ENCODE measurements around the gene TJAP1. TPM values are rescaled to one million over a fixed set of nuclear protein-coding genes. Genes with fewer than 3 reads are reported as not detected.

TJAP1 gene
- total RNA-seq, 1 experiment from 2014 or later, result 50.5 TPM

DNA sequence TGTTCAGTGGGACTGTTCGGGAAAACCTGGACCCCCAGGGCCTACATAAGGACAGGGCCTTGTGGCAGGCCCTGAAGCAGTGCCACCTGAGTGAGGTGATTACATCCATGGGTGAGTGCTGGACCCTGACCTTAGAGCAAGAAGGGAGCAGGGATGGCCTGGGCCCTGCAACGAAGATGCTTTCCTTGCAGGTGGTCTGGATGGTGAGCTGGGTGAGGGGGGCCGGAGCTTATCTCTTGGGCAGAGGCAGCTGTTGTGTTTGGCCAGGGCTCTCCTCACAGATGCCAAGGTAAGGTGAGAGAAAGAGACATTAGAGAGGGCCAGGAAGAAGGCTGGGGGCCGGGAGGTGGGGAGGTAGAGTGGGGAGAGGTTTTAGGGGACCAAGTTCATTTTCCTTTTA, 28.5 kb upstream of the TJAP1 start:
- no peak for DNase-seq
- Histone ChIP-seq H3K36me3 (ENCODE audit: low read depth) (peaks cover 3% of the 10 kb centered on the region), H3K4me2 (no peak overlapping the region), H3F3A (ENCODE audit: insufficient read depth, low read depth) (peaks cover 8% of the 10 kb centered on the region), H3K27me3 (ENCODE audit: insufficient read depth, low read depth) (no peaks in the 10 kb centered on the region), H3K9me2 (ENCODE audit: insufficient read depth) (no peaks in the 10 kb centered on the region), H4K20me1 (ENCODE audit: insufficient read depth) (no peaks in the 10 kb centered on the region), H3K4me1 (replicated peaks; ENCODE audit: insufficient read depth) (no peaks in the 10 kb centered on the region), H3K79me2 (ENCODE audit: low read depth) (no peaks in the 10 kb centered on the region), H2AFZ (no peak overlapping the region), H3K4me3 (no peak overlapping the region), H3K27ac (no peak overlapping the region), H3K9me3 (ENCODE audit: insufficient read depth, low read depth) (no peaks in the 10 kb centered on the region)
- BruUV-seq (replicated peaks), result no TSS peak
- CTCF ChIA-PET, result interaction anchor here (0.7 kb wide), 1 partner anchor 80 kb away, joined by 4 read pairs; the partner anchor contains the start of gene ZNF318
- intact Hi-C loops (cut with micrococcal nuclease; ENCODE audit: unreplicated experiment), result no loop called here
- POLR2A ChIA-PET (ENCODE audit: unreplicated experiment), result interaction anchor here (0.7 kb wide), 1 partner anchor 122 kb away, joined by 4 read pairs; no protein-coding TSS in a partner anchor
- no peak for TF ChIP-seq EZH2 (IDR thresholded peaks at IDR 0.05; ENCODE audit: low read depth)
- TF ChIP-seq CTCF (conservative IDR thresholded peaks at IDR 0.05), result no peak

- Histone ChIP-seq H3K9me2 (ENCODE audit: insufficient read depth) (no peaks in the 10 kb centered on the region), H3K9me3 (ENCODE audit: insufficient read depth, low read depth) (no peaks in the 10 kb centered on the region), H4K20me1 (ENCODE audit: insufficient read depth) (no peaks in the 10 kb centered on the region), H3K79me2 (ENCODE audit: low read depth) (no peaks in the 10 kb centered on the region), H3K4me3 (no peak overlapping the region), H3K36me3 (ENCODE audit: low read depth) (peaks cover 3% of the 10 kb centered on the region), H3F3A (ENCODE audit: insufficient read depth, low read depth) (peaks cover 11% of the 10 kb centered on the region), H3K4me2 (no peak overlapping the region), H2AFZ (no peak overlapping the region), H3K27ac (no peak overlapping the region), H3K4me1 (replicated peaks; ENCODE audit: insufficient read depth) (no peaks in the 10 kb centered on the region), H3K27me3 (ENCODE audit: insufficient read depth, low read depth) (no peaks in the 10 kb centered on the region)
- no peak for DNase-seq
- intact Hi-C loops (cut with micrococcal nuclease; ENCODE audit: unreplicated experiment), result no loop called here
- TF ChIP-seq EZH2 (IDR thresholded peaks at IDR 0.05; ENCODE audit: low read depth), result no peak
- TF ChIP-seq CTCF (conservative IDR thresholded peaks at IDR 0.05), result no peak
- POLR2A ChIA-PET (ENCODE audit: unreplicated experiment), result no interaction called here
- CTCF ChIA-PET, result no interaction called here
- BruUV-seq (replicated peaks), result no TSS peak
Observed at GRCh38 chr6:43450699-43451131, 26.7 kb upstream of the TJAP1 start.

- Histone ChIP-seq H3K4me3 (no peak overlapping the region), H3K9me2 (ENCODE audit: insufficient read depth) (no peaks in the 10 kb centered on the region), H3K4me1 (replicated peaks; ENCODE audit: insufficient read depth) (0 out of 2 replicates have a peak, but pooled peaks cover 4% of the 10 kb centered on the region), H3K36me3 (ENCODE audit: low read depth) (peaks cover 3% of the 10 kb centered on the region), H3F3A (ENCODE audit: insufficient read depth, low read depth) (peaks cover 11% of the 10 kb centered on the region), H4K20me1 (ENCODE audit: insufficient read depth) (no peaks in the 10 kb centered on the region), H3K27me3 (ENCODE audit: insufficient read depth, low read depth) (no peaks in the 10 kb centered on the region), H3K4me2 (no peak overlapping the region), H3K27ac (no peak overlapping the region), H3K9me3 (ENCODE audit: insufficient read depth, low read depth) (no peaks in the 10 kb centered on the region), H2AFZ (no peak overlapping the region), H3K79me2 (ENCODE audit: low read depth) (no peaks in the 10 kb centered on the region)
- POLR2A ChIA-PET (ENCODE audit: unreplicated experiment), result no interaction called here
- DNase-seq, result no peak
- intact Hi-C loops (cut with micrococcal nuclease; ENCODE audit: unreplicated experiment), result no loop called here
- BruUV-seq (replicated peaks), result no TSS peak
- CTCF ChIA-PET, result no interaction called here
- no peak for TF ChIP-seq CTCF (conservative IDR thresholded peaks at IDR 0.05)
- TF ChIP-seq EZH2 (IDR thresholded peaks at IDR 0.05; ENCODE audit: low read depth), result no peak
Observed at GRCh38 chr6:43451348-43451747, 26.0 kb upstream of the TJAP1 start.
